ENCODE data around the gene HIP1R.
A peak's percentile ranks its signal among the peaks of the same experiment; 100 is the strongest.

The HIP1R gene

GRCh38 chr12:122882908-122883558 lies 47.8 kb downstream of the HIP1R start:
- Histone ChIP-seq H3K9me2 (replicated peaks; ENCODE audit: insufficient read depth, low read length) (no peaks in the 10 kb centered on the region), H3K79me2 (ENCODE audit: low read length) (peaks cover 95% of the 10 kb centered on the region), H3K9ac (ENCODE audit: low read length) (no peak overlapping the region), H4K20me1 (ENCODE audit: insufficient read depth, low read length) (no peaks in the 10 kb centered on the region; the same call in 1 of the 2 replicates), H2AFZ (ENCODE audit: low read length) (no peak overlapping the region), H3K9me3 (replicated peaks; ENCODE audit: insufficient read depth, low read length) (no peaks in the 10 kb centered on the region), H3K4me2 (ENCODE audit: low read depth, low read length) (no peak overlapping the region), H3K4me1 (ENCODE audit: low read length) (peaks cover 68% of the 10 kb centered on the region), H3K27me3 (replicated peaks; ENCODE audit: insufficient read depth, low read length) (no peaks in the 10 kb centered on the region), H3K36me3 (replicated peaks; ENCODE audit: insufficient read depth, low read length) (no peaks in the 10 kb centered on the region; the same call in 1 of the 2 replicates), H3K27ac (ENCODE audit: low read length) (peak overlapping the region; percentile 25; the same call in 1 of the 2 replicates), H3F3A (ENCODE audit: insufficient read depth, low read length) (peaks cover 40% of the 10 kb centered on the region), H3K4me3 (ENCODE audit: low read length) (no peak overlapping the region)
- TF ChIP-seq EZH2phosphoT487 (IDR thresholded peaks at IDR 0.05; ENCODE audit: low read length) = no peak
- no peak for TF ChIP-seq EZH2 (optimal IDR thresholded peaks at IDR 0.05; ENCODE audit: low read depth, low read length)
- TF ChIP-seq CTCF (IDR thresholded peaks at IDR 0.05; ENCODE audit: low read length) = no peak
- DNase-seq = no peak

GRCh38 chr12:122884091-122884826 lies 49.0 kb downstream of the HIP1R start:
- DNase-seq = no peak
- peak overlapping the region; percentile 12; the same call in 1 of the 2 replicates for H3K4me2 ChIP-seq (ENCODE audit: low read depth, low read length)
- no peak overlapping the region for H2AFZ ChIP-seq (ENCODE audit: low read length)
- peaks cover 50% of the 10 kb centered on the region for H3F3A ChIP-seq (ENCODE audit: insufficient read depth, low read length)
- H3K4me3 ChIP-seq (ENCODE audit: low read length) = no peak overlapping the region
- H3K27me3 ChIP-seq (replicated peaks; ENCODE audit: insufficient read depth, low read length) = no peaks in the 10 kb centered on the region
- TF ChIP-seq EZH2 (optimal IDR thresholded peaks at IDR 0.05; ENCODE audit: low read depth, low read length) (no peak), EZH2phosphoT487 (IDR thresholded peaks at IDR 0.05; ENCODE audit: low read length) (no peak), CTCF (IDR thresholded peaks at IDR 0.05; ENCODE audit: low read length) (no peak)
- H3K4me1 ChIP-seq (ENCODE audit: low read length) = peaks cover 73% of the 10 kb centered on the region
- H3K79me2 ChIP-seq (ENCODE audit: low read length) = peaks cover 94% of the 10 kb centered on the region
- no peaks in the 10 kb centered on the region; the same call in 1 of the 2 replicates for H4K20me1 ChIP-seq (ENCODE audit: insufficient read depth, low read length)
- no peaks in the 10 kb centered on the region for H3K9me3 ChIP-seq (replicated peaks; ENCODE audit: insufficient read depth, low read length)
- no peaks in the 10 kb centered on the region for H3K9me2 ChIP-seq (replicated peaks; ENCODE audit: insufficient read depth, low read length)
- no peaks in the 10 kb centered on the region; the same call in 1 of the 2 replicates for H3K36me3 ChIP-seq (replicated peaks; ENCODE audit: insufficient read depth, low read length)
- H3K27ac ChIP-seq (ENCODE audit: low read length) = peak overlapping the region; percentile 21; the same call in 1 of the 2 replicates
- no peak overlapping the region for H3K9ac ChIP-seq (ENCODE audit: low read length)

- no peaks in the 10 kb centered on the region for H3K27me3 ChIP-seq (replicated peaks; ENCODE audit: insufficient read depth, low read length)
- H3K9me3 ChIP-seq (replicated peaks; ENCODE audit: insufficient read depth, low read length) = no peaks in the 10 kb centered on the region
- H3K79me2 ChIP-seq (ENCODE audit: low read length) = peaks cover 94% of the 10 kb centered on the region
- H3K9ac ChIP-seq (ENCODE audit: low read length) = no peak overlapping the region
- H3K36me3 ChIP-seq (replicated peaks; ENCODE audit: insufficient read depth, low read length) = no peaks in the 10 kb centered on the region; the same call in 1 of the 2 replicates
- TF ChIP-seq EZH2 (optimal IDR thresholded peaks at IDR 0.05; ENCODE audit: low read depth, low read length) = no peak
- no peak for TF ChIP-seq EZH2phosphoT487 (IDR thresholded peaks at IDR 0.05; ENCODE audit: low read length)
- TF ChIP-seq CTCF (IDR thresholded peaks at IDR 0.05; ENCODE audit: low read length) = no peak
- H3K4me1 ChIP-seq (ENCODE audit: low read length) = peaks cover 68% of the 10 kb centered on the region
- H4K20me1 ChIP-seq (ENCODE audit: insufficient read depth, low read length) = no peaks in the 10 kb centered on the region; the same call in 1 of the 2 replicates
- no peak overlapping the region for H3K4me2 ChIP-seq (ENCODE audit: low read depth, low read length)
- H3K27ac ChIP-seq (ENCODE audit: low read length) = no peak overlapping the region
- H3F3A ChIP-seq (ENCODE audit: insufficient read depth, low read length) = peaks cover 49% of the 10 kb centered on the region
- no peak for DNase-seq
- H2AFZ ChIP-seq (ENCODE audit: low read length) = no peak overlapping the region
- no peaks in the 10 kb centered on the region for H3K9me2 ChIP-seq (replicated peaks; ENCODE audit: insufficient read depth, low read length)
- no peak overlapping the region for H3K4me3 ChIP-seq (ENCODE audit: low read length)
Observed at GRCh38 chr12:122884860-122885259, 49.6 kb downstream of the HIP1R start.
